Ectodermal cell (in vitro differentiated cells): ENCODE measurements around the gene GJC3.
"Not testable (repeated sequence)": the region's sequence is repeated elsewhere in the genome, so short reads cannot be mapped to it uniquely, and the experiment has no call there.

ENCODE experiments used
- H3K27ac ChIP-seq: 2 replicates; pipeline ENCODE4 v1.7.0; 2013; ENCODE audit warnings: mild to moderate bottlenecking, low read depth, low read length; ENCODE audit not compliant: insufficient read depth, poor library complexity, severe bottlenecking
- H3K27me3 ChIP-seq: 2 replicates; pipeline ENCODE4 v1.7.0; 2013; ENCODE audit warnings: mild to moderate bottlenecking, low read length; ENCODE audit not compliant: insufficient read depth, control insufficient read depth, poor library complexity, severe bottlenecking
- H3K36me3 ChIP-seq: one replicate; pipeline ENCODE4 v1.7.0; 2013; ENCODE audit warnings: low read length; ENCODE audit not compliant: control insufficient read depth, insufficient read depth
- H3K4me1 ChIP-seq: one replicate; pipeline ENCODE4 v1.7.0; 2013; ENCODE audit warnings: low read length; ENCODE audit not compliant: control insufficient read depth, insufficient read depth
- H3K4me3 ChIP-seq: 2 replicates; pipeline ENCODE4 v1.7.0; 2013; ENCODE audit warnings: low read depth, low read length, control low read depth; ENCODE audit not compliant: insufficient read depth
- H3K9me3 ChIP-seq: 2 replicates; pipeline ENCODE4 v1.7.0; 2013; ENCODE audit warnings: mild to moderate bottlenecking, low read length, moderate library complexity; ENCODE audit not compliant: control insufficient read depth
- WGBS, 2 experiments: methylation state at CpG; one replicate each; pipeline ENCODE4 v1.1.7; 2013; ENCODE audit warnings: missing lambda C conversion rate in 2 of 2; 5-methylcytosine and 5-hydroxymethylcytosine counted together

Gene GJC3

GRCh38 chr7:99955247-99955646 is 25.8 kb upstream of the GJC3 start:
- no peaks in the 10 kb centered on the region for H3K9me3 ChIP-seq
- H3K27me3 ChIP-seq, result peaks cover 3% of the 10 kb centered on the region
- no peak overlapping the region for H3K4me3 ChIP-seq
- 89 to 90% methylated on average over 6 of the region's 6 CpGs for WGBS, 2 experiments
- H3K36me3 ChIP-seq, result no peaks in the 10 kb centered on the region
- no peaks in the 10 kb centered on the region for H3K4me1 ChIP-seq
- no peak overlapping the region for H3K27ac ChIP-seq

GRCh38 chr7:99954643-99955042 is 25.2 kb upstream of the GJC3 start:
- not testable (repeated sequence) for H3K27ac ChIP-seq, H3K4me3 ChIP-seq, H3K27me3 ChIP-seq, H3K36me3 ChIP-seq, H3K4me1 ChIP-seq, H3K9me3 ChIP-seq
- 92 to 94% methylated on average over 7 of the region's 7 CpGs for WGBS, 2 experiments

DNA sequence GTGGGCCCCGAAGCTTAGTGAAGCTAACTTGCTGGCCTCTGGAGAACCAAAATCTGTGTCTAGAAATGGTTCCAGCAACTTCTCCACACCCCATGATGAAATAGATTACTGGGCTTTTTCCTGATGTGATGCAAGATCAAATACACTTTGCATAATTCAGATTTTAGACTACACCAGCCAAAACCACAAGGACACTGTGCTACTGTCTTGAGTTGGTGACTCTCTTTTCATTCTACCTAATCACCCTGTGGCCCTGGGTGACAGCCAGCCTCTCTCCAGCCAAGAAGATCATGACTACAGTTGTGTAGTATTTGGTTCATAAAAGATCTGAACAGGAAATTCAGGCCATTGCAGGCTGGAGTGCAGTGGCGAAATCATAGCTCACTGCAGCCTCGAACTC is 24.2 kb upstream of the GJC3 start:
- Histone ChIP-seq H3K27ac (no peak overlapping the region), H3K4me1 (no peaks in the 10 kb centered on the region), H3K9me3 (no peaks in the 10 kb centered on the region), H3K4me3 (no peak overlapping the region), H3K27me3 (peaks cover 3% of the 10 kb centered on the region), H3K36me3 (no peaks in the 10 kb centered on the region)
- 85 to 93% methylated on average over 3 of the region's 3 CpGs for WGBS, 2 experiments

- H3K4me1 ChIP-seq, H3K27ac ChIP-seq, H3K36me3 ChIP-seq, H3K9me3 ChIP-seq, H3K27me3 ChIP-seq, H3K4me3 ChIP-seq: not testable (repeated sequence)
- WGBS, 2 experiments, result 67 to 90% methylated on average over 1 of the region's 4 CpGs
Observed at GRCh38 chr7:99952649-99953048, 23.2 kb upstream of the GJC3 start.

GRCh38 chr7:99950819-99951218 is 21.4 kb upstream of the GJC3 start:
- not testable (repeated sequence) for H3K4me1 ChIP-seq, H3K4me3 ChIP-seq, H3K36me3 ChIP-seq, H3K9me3 ChIP-seq, H3K27me3 ChIP-seq, H3K27ac ChIP-seq
- WGBS, 2 experiments, result 90 to 91% methylated on average over 6 of the region's 6 CpGs

- no peaks in the 10 kb centered on the region for H3K27me3 ChIP-seq
- no peak overlapping the region for H3K4me3 ChIP-seq
- H3K9me3 ChIP-seq, result no peaks in the 10 kb centered on the region
- WGBS, 2 experiments, result 52 to 88% methylated on average over 2 to 3 of the region's 3 CpGs
- H3K36me3 ChIP-seq, result no peaks in the 10 kb centered on the region
- H3K27ac ChIP-seq, result no peak overlapping the region
- H3K4me1 ChIP-seq, result no peaks in the 10 kb centered on the region
Observed at GRCh38 chr7:99949645-99950228, 20.3 kb upstream of the GJC3 start.

- WGBS, 2 experiments, result 74 to 90% methylated on average over 1 of the region's 1 CpG
- H3K36me3 ChIP-seq, result no peaks in the 10 kb centered on the region
Observed at GRCh38 chr7:99947608-99948007, 18.2 kb upstream of the GJC3 start.

DNA sequence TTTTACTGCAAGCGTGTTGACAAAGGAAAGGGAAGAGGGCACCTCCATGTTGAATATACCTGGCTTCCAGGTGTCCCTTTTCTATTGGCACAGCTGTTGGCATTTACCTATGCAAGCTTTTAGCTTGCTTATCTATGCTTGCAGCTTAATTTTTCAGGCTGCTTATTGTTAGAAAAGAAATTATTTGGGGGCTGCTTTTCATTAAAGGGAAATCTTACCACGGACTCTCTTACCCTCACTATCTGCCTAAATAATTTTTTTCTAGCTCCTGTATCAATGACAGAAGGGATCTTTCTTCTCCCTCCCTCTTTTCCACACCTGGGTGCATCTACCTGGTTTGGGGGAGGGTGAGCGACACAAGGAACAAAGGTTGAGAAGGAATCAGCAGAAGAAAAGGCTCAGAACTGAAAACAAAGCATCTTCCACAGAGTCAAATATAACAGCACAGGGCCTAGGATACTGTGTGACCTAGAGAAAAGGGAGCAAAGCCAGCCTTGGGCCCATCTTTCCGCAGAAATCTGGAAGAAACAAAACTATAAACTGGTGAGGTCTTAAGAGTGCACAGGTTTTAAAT is 15.2 kb upstream of the GJC3 start:
- WGBS, 2 experiments, result 70 to 76% methylated on average over 3 to 4 of the region's 4 CpGs
- H3K36me3 ChIP-seq, result no peaks in the 10 kb centered on the region
- peaks cover 6% of the 10 kb centered on the region for H3K4me1 ChIP-seq
- no peaks in the 10 kb centered on the region for H3K27me3 ChIP-seq
- no peaks in the 10 kb centered on the region for H3K9me3 ChIP-seq
- no peak overlapping the region for H3K27ac ChIP-seq
- no peak overlapping the region for H3K4me3 ChIP-seq

More at GRCh38 chr7:99947608-99948007, 18.2 kb upstream of the GJC3 start:
- H3K27ac ChIP-seq, result no peak overlapping the region
- H3K27me3 ChIP-seq, result no peaks in the 10 kb centered on the region
- no peaks in the 10 kb centered on the region for H3K9me3 ChIP-seq
- peaks cover 6% of the 10 kb centered on the region for H3K4me1 ChIP-seq
- H3K4me3 ChIP-seq, result no peak overlapping the region

DNA sequence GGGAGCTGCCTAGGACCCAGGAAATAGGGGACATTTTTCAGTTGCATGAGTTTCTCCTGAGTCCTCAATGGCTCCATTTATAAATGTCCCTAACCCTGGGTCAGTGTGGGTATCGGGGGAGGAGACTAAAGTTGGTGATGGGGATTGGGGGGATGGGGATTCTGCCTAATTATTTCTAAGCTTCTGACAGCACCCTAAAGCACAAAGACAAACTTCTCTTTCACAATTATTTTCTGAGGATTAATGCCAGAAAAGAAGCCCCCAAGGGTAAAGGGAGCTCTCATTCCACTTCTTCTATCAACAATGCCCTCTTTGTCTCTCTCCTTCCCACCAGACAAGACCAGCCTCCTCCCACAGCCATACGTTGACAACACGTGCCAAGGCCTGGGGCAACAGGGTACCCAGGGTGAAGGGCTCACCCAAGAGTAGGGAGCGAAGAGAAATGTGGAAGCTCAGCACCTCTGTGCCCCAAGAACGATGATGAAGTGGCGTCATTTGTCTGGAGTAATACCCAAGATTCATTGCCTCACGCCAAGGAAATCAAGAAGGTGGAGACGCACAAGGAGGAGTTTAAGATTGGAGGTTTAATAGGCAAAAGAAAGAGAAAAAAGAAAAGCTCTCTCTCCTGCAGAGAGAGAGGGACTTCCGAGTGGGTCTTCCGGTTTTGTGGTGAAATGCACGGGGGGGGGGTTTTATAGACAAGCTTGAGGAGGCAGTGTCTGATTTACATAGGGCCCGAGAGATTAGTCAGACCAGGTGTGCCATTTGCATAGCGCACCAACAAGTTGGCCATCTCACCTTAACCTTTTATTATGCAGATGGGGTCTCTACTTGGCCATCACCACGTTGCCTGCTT is 14.4 kb upstream of the GJC3 start:
- 68 to 72% methylated on average over 13 of the region's 14 CpGs for WGBS, 2 experiments
- no peak overlapping the region for H3K27ac ChIP-seq
- peaks cover 5% of the 10 kb centered on the region for H3K9me3 ChIP-seq
- H3K27me3 ChIP-seq, result no peaks in the 10 kb centered on the region
- H3K4me1 ChIP-seq, result peaks cover 6% of the 10 kb centered on the region
- H3K4me3 ChIP-seq, result no peak overlapping the region
- H3K36me3 ChIP-seq, result no peaks in the 10 kb centered on the region

DNA sequence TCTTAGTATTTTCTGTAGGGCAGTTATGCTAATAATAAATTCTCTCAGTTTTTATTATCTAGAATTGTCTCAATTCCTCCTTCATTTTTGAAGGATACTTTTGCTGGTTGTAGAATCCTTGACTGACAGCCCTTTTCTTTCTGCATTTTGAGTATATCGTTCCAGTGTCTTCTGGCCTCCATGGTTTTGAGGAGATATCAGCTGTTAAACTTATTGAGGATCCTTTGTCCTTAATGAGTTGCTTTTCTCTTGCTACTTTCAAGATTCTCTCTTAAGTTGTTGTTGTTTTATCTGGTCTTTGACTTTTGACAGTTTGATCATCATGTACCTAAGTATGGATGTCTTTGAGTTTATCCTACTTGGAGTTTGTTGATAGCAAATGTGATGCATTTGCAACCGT is 8.9 kb upstream of the GJC3 start:
- H3K27me3 ChIP-seq, result no peaks in the 10 kb centered on the region
- no peak overlapping the region for H3K27ac ChIP-seq
- H3K4me3 ChIP-seq, result no peak overlapping the region
- peaks cover 5% of the 10 kb centered on the region for H3K9me3 ChIP-seq
- WGBS, 2 experiments, result 97 to 100% methylated on average over 1 to 2 of the region's 2 CpGs
- no peaks in the 10 kb centered on the region for H3K36me3 ChIP-seq
- peaks cover 1% of the 10 kb centered on the region for H3K4me1 ChIP-seq
